DMS114 treated with DMSO at 0.1 percent for 48 hours (cell line): ENCODE measurements around the gene NUP58.
"Not testable (repeated sequence)": the region's sequence is repeated elsewhere in the genome, so short reads cannot be mapped to it uniquely, and the experiment has no call there.

Source experiments
- DNase-seq: peaks from one replicate; lab custom pipeline; 2025; ENCODE audit not compliant: unreplicated experiment; lab: John Stamatoyannopoulos, UW

NUP58 gene

GRCh38 chr13:25300861-25301346 is 521 bp upstream of the NUP58 start:
- no peak for DNase-seq

DNA sequence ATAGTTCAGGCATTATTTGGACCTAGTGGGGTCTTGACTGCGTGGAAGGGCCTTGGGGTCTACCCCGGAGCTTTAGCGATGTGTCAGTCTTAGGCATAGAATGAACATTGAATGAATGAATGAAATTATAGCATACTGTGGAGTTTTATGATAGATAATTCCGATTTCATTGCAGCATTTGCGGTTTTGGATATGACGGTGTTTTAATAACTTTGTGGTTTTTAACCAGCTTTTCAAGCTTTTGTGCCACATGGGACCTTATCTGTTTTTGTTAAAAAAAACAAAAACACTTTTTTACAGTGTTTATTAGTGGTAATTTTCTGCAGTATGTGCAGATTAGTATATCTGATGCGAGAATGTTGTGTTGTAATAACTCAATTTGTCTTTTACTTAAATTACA is 696 bp downstream of the NUP58 start:
- no peak for DNase-seq

- no peak for DNase-seq
Measured at GRCh38 chr13:25306671-25307464, 5.4 kb downstream of the NUP58 start.

DNA sequence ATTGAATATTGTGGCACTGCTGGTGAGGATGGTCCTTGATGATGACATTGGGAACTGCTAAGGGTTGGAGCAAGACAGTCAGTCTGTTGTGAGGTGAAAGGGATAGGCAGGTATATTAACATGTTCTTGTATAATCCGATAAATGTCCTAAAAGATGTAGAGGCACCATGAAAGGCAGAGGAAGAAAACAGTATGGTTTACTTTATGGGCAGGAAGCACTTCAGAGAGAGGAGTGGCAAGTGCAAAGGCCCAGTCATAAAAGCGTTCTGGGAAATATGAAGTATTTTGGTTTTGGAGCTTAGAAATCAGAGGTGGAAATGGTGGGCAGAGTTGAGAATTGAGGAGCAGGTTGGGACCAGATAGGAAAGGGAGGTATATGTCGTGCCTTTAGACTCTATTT is 9.5 kb downstream of the NUP58 start:
- no peak for DNase-seq

DNA sequence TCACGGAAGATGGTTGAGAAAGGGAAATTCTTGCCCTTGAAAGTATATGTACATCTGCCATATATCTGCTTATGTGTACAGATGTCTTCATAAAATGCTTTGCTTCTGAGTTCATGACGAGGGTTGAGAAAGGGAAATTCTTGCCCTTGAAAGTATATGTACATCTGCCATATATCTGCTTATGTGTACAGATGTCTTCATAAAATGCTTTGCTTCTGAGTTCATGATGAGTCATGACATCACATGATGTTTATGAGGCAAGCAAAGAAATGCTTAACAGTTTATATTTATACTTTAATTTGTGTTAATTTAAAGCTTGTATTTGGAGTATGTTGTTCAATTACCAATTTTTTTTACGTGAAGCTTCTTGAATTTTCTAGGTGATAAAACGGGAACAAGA is 17.5 kb downstream of the NUP58 start:
- not testable (repeated sequence) for DNase-seq

DNA sequence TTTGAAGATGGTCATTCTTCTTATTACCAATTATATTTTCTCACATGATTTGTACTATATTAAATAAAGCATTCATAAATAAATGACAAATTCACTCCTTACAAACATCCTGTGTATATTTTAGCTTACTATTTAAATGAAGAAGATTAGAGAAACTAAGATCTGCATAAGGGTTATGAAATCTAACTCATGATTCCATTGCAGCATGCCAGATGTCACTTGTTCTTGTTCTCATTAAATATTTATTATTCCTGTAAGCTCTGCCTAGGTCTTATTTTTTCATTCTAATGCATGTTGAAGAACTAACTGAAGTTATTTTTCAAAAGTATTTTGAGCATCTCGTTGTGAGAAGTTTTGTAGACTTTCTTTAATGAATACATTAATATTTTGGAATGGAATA is 18.3 kb downstream of the NUP58 start:
- no peak for DNase-seq

- no peak for DNase-seq
Measured at GRCh38 chr13:25324100-25324499, 22.7 kb downstream of the NUP58 start.

GRCh38 chr13:25329706-25330105 is 28.3 kb downstream of the NUP58 start:
- no peak for DNase-seq

GRCh38 chr13:25330541-25330940 is 29.1 kb downstream of the NUP58 start:
- DNase-seq, result no peak

GRCh38 chr13:25335856-25336255 is 34.4 kb downstream of the NUP58 start:
- no peak for DNase-seq

DNA sequence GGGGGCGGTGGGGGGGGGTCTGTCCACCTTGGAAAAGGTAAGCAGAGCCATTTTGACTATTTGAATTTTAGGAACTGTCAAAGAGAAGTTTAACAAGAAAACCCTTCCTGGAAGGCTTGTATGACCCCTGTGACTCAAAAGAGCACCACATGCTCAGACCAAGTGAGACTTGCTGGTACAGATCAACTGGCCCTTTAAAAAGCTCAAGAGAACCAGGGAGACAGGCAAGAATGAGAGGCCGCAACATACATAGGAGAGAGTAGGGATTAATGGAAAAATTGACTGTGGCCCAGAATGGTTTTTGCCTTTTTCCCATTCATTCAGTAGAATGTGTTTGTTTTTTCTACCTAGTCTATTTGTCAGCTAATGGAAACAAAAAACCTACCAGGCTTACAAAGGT is 44.2 kb downstream of the NUP58 start:
- no peak for DNase-seq

DNA sequence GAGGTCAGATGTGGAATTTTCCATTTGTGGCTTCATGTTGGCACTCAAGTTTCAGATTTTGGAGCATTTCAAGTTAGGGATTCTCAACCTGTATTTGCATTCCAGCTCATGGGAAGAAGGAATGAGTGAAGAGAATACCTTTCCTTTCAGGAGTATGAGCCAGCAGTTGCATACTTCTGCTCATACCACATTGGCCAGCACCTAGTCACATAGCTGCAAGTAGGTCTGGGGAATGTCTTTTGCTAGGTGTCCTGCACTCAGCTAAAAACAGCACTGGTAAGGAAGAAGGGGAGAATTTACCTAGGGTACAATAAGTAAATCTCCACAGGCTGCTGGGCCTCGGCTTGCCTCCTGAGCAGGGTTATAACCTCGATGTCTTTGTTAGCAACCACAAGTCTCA is 45.7 kb downstream of the NUP58 start:
- no peak for DNase-seq

GRCh38 chr13:25351404-25351803 is 50.0 kb downstream of the NUP58 start:
- DNase-seq, result no peak

DNA sequence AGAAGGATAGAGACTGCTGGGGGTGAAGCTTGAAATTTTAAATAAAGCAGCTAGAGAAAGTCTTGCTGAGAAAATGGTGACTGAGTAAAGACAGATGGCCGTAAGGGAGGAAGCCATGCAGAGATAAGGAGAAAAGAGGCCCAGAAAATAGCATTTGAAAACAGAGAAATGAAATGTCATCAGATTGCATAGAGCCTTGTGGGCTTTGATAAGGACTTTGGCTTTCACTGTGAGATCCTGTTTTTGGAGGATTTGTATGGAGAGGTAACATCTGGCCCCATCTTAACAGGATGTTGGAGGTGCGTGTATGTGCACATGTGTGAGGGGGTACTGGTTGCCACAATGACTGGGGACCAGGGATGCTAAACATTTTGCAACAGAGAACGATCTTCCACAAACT is 50.8 kb downstream of the NUP58 start:
- no peak for DNase-seq

GRCh38 chr13:25352806-25353205 is 51.4 kb downstream of the NUP58 start:
- DNase-seq, result no peak

DNA sequence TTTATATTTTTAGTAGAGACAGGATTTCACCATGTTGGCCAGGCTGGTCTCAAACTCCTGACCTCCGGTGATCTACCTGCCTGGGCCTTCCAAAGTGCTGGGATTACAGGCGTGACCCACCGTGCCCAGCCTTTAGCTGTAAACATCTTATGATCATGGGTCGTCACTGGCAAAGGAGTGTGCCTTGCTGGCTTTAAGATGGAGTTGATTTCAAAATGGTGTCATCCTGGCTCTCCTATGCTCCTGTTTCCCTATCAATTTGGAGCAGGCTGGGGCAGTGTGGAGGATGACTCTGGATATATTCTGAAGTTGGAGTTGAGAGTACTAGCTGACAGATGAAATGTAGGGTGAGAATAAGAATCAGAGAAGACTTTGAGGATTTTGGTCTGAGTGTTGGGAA is 51.9 kb downstream of the NUP58 start:
- DNase-seq, result no peak

GRCh38 chr13:25354377-25354776 is 53.0 kb downstream of the NUP58 start:
- no peak for DNase-seq

GRCh38 chr13:25360443-25360842 is 59.0 kb downstream of the NUP58 start:
- DNase-seq, result not testable (repeated sequence)

DNA sequence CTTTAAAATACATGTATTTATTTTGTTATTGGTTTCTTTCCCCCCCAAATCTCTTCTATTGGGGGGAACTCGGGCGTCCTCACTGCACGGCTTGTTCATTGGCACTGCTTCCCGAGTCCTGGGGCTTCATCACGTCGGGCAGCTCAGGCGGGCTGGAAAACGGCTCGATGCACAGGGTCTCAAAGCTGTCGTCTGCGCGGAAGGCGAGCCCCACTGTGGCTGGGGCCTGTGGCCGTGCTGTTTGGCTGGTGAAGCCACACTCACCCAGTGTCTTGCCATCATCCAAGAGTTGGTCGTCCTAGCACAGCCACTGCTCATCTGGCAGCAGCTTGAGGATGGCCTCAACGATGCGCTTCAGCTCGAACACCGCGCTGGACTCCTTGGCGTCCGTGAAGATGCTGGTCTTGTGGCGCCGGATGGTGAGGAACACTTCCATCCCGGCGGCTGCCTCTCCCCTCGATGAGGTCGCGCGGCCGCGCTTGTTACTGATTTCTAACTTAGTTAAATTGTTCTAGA is 64.4 kb downstream of the NUP58 start:
- no peak for DNase-seq

DNA sequence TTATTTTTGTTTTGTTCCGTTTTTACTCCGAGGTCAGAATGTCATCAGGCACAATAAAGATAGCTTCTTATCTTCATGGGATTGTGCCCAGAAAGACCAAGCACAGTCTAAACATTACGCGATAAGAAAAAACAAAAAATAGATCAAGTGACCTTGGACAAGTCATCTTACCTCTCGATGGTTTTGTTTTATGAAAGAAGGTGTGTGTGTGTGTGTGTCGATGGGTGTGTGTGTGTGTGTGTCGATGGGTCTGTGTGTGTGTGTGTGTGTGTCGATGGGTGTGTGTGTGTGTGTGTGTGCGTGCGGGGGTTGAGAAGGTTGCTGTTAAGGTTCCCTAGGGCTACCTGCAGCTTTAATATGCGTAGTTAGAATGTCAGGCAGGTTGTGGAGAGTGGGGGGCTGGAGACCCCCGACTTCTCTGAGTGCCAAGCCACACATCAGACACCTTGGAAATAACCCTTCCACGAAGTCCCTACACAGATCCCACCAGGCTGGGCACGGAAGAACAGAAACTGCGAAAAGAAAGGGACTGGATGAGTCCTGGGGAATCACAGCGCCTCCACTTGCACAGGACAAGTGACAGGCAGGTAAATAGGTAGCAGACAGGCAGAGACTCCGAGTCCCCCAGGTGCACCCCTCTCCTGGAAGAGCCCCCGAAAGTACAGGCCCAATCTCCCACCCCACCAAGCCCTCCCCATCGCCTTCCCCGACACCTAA is 69.9 kb downstream of the NUP58 start:
- DNase-seq, result no peak

DNA sequence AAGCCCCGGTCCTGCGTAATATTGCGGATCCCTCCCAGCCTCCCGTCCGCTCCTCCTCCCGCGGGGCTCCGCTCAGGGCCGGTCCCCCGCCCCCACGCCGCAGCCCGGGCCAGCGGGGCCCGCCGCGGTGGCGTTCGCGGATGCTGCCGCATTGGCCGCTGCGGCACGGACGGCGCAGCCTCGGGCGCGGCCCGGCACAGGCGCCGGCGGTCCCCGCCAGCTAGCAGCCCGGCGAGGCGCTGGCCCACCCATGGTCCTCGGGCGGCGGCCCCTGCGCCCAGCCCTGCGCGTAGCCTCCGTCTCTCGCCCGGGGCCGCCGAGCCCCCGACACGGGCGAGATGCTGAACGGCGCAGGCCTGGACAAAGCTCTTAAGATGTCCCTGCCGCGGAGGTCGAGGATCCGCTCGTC is 70.5 kb downstream of the NUP58 start, which contains the start of gene ATP8A2:
TSS of gene ATP8A2 (plus strand) at position 100 of the 409 bp plus-strand sequence. CDS start at position 339, 239 bp downstream.
- no peak for DNase-seq
